Fibroblast of mammary gland (primary cell): Measurements from ENCODE around the gene RPTOR.

Experiments
- DNase-seq: peaks from one replicate; pipeline ENCODE4 v3.0.0-alpha.2; 2010; ENCODE audit warnings: low read depth
- H3K4me3 ChIP-seq: 2 replicates; pipeline ENCODE4 v1.5.1; 2011; ENCODE audit warnings: low read depth, mild to moderate bottlenecking, low read length, moderate library complexity; ENCODE audit not compliant: control insufficient read depth
- TF ChIP-seq, protein P1 (sequence below): conservative IDR thresholded peaks from 2 replicates; pipeline ENCODE4 v1.5.1; 2011; ENCODE audit warnings: low read depth, low read length, inconsistent platforms; ENCODE audit not compliant: control insufficient read depth, insufficient read depth

The RPTOR gene

DNA sequence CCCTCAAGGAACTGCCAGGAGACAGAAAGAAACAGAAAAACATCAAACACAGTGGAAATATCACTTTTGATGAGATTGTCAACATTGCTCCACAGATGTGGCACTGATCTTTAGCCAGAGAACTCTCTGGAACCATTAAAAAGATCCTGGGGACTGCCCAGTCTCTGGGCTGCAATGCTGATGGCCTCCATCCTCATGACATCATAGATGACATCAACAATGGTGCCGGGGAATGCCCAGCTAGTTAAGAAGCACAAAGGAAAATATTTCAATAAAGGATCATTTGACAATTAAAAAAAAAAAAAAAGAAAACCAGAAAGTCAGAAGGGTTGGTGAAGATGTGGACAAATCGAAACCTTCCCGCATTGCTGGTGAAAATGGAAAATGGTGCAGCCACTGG, 432.1 kb downstream of the RPTOR start:
- TF ChIP-seq, protein P1, sequence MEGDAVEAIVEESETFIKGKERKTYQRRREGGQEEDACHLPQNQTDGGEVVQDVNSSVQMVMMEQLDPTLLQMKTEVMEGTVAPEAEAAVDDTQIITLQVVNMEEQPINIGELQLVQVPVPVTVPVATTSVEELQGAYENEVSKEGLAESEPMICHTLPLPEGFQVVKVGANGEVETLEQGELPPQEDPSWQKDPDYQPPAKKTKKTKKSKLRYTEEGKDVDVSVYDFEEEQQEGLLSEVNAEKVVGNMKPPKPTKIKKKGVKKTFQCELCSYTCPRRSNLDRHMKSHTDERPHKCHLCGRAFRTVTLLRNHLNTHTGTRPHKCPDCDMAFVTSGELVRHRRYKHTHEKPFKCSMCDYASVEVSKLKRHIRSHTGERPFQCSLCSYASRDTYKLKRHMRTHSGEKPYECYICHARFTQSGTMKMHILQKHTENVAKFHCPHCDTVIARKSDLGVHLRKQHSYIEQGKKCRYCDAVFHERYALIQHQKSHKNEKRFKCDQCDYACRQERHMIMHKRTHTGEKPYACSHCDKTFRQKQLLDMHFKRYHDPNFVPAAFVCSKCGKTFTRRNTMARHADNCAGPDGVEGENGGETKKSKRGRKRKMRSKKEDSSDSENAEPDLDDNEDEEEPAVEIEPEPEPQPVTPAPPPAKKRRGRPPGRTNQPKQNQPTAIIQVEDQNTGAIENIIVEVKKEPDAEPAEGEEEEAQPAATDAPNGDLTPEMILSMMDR, result no peak
- no peak overlapping the region for H3K4me3 ChIP-seq
- DNase-seq, result no peak

- no peak for DNase-seq
- TF ChIP-seq, protein P1, result no peak
- H3K4me3 ChIP-seq, result no peak overlapping the region
Measured at GRCh38 chr17:80977172-80977571, 432.5 kb downstream of the RPTOR start.

DNA sequence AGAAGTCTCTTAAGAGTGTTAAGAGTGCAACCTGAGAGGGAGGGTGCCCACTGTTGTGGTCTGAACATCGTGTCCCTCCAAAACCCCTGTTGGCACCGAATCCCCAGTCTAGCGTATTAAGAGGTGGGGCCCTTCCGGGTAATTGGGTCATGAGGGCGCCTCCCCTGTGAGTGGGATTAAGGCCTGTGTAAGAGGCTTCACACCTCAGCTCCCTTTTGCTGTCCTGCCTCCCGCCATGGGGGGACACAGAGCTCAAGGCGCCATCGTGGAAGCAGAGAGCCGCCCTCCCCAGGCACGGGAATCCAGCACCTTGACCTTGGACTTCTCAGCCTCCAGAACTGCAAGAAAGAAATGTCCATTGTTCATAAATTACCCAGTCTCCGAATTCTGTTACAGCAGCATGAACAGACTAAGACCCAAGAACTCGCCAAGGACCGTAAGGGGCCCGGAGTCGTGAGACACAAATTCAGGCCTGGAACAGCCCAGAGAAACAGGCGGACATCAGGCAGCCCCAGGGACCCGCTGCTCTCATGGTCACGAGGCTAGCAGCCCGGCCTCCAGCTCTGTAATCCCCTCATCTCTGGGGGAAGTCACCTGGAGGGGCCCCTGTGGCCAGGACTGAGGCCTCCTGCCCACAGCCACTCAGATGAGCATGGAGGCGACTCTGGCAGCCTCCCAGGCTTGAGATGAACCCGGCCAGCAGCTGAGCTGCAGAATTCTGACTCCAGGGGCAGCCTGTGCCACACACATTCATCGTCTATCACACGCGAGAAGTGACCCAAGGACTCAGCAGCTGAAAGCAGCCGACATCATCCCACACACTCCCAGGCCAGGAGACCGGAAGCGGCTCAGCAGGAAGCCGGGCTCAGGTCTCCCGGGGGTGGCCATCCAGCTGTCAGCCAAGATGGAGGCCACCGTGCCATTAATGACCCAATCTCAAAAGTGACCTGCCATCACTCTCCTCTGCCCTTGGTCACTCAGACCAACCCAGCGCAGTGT, 434.2 kb downstream of the RPTOR start:
- no peak for DNase-seq
- H3K4me3 ChIP-seq, result no peak overlapping the region
- TF ChIP-seq, protein P1, result no peak

GRCh38 chr17:80979547-80980378, 435.1 kb downstream of the RPTOR start:
- DNase-seq, result no peak
- H3K4me3 ChIP-seq, result no peak overlapping the region
- TF ChIP-seq, protein P1, result no peak

DNA sequence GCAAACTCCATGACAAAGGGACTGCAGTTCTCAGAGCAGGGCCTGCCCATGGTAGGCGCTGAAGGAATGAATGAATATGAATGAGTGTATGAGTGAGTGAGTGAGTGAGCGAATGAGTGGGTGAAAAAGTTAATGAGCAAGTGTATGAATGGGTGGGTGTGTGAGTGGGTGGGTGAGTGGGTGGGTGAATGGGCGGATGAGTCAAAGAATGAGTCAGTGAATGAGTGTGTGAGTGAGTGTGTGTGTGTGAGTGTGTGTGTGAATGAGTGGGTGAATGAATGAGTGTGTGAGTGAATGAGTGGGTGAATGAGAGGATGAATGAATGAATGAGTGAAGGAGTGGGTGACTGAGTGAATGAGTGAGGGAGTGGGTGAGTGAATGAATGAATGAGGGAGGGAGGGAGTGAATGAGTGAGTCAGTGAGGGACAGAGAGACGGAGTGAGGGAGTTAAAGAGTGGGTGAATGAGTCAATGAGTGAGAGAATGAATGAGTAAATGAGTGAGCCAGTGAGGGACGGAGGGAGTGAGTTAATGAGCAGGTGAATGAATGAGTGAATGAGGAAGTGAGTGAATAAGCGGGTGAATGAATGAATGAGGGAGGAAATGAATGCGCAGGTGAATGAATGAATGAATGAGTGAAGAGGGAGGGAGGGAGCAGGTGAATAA, 435.9 kb downstream of the RPTOR start:
- H3K4me3 ChIP-seq, result no peak overlapping the region
- DNase-seq, result peak; percentile 60
- TF ChIP-seq, protein P1, result no peak
